ENCODE data around the gene SLC17A4.

DNA sequence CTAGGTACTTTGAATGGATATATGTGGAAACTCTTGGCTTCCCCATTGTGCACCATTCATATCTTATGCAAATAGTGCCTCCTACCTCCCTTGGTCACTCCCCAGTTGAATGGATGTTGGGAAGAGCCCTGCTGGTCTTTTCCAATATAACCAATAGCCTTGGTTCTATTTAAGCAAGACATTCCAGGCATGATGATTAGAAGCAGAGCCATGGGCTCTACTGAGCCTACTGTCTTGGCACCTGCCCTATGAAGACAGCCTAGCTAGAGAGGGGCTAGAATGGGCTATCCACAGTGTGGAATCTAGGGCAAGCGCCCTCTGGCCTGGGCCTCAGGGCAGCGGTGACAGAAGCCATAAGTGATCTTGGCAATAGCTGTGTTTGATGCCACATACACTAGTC is 61.7 kb downstream of the SLC17A4 start:
- TF ChIP-seq CTCF (IDR thresholded peaks at IDR 0.05 in 2 of 3, conservative IDR thresholded peaks at IDR 0.05 in 1 of 3; ENCODE audit: control insufficient read depth in 2 of 3, extremely low read depth in 1 of 3, insufficient read depth in 1 of 3, low read depth in 3 of 3, low read length in 3 of 3) (no peak), SMAD1 (IDR thresholded peaks at IDR 0.05; ENCODE audit: low read depth, partially characterized antibody) (no peak), NR2C2 (IDR thresholded peaks at IDR 0.05; ENCODE audit: borderline replicate concordance, control insufficient read depth, insufficient read length, low read depth) (no peak), SMARCA5 (IDR thresholded peaks at IDR 0.05) (no peak), SMC3 (IDR thresholded peaks at IDR 0.05; ENCODE audit: borderline replicate concordance, low read length) (no peak), YBX1 (IDR thresholded peaks at IDR 0.05) (no peak)
- TF ChIP-seq, protein P1, sequence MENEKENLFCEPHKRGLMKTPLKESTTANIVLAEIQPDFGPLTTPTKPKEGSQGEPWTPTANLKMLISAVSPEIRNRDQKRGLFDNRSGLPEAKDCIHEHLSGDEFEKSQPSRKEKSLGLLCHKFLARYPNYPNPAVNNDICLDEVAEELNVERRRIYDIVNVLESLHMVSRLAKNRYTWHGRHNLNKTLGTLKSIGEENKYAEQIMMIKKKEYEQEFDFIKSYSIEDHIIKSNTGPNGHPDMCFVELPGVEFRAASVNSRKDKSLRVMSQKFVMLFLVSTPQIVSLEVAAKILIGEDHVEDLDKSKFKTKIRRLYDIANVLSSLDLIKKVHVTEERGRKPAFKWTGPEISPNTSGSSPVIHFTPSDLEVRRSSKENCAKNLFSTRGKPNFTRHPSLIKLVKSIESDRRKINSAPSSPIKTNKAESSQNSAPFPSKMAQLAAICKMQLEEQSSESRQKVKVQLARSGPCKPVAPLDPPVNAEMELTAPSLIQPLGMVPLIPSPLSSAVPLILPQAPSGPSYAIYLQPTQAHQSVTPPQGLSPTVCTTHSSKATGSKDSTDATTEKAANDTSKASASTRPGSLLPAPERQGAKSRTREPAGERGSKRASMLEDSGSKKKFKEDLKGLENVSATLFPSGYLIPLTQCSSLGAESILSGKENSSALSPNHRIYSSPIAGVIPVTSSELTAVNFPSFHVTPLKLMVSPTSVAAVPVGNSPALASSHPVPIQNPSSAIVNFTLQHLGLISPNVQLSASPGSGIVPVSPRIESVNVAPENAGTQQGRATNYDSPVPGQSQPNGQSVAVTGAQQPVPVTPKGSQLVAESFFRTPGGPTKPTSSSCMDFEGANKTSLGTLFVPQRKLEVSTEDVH (IDR thresholded peaks at IDR 0.05; ENCODE audit: low read depth, partially characterized antibody), result no peak

All from GM12878 (cell line).